GM12872 (cell line): ENCODE data around the gene SPTBN1.

ENCODE experiments used
- CTCF ChIP-seq: IDR thresholded peaks from 3 replicates; pipeline ENCODE4 v1.5.1; 2011; ENCODE audit warnings: low read depth, mild to moderate bottlenecking, low read length, moderate library complexity; ENCODE audit not compliant: insufficient read depth

The SPTBN1 gene

GRCh38 chr2:54526226-54526879 lies 70.2 kb downstream of the SPTBN1 start:
- TF ChIP-seq CTCF, result no peak

GRCh38 chr2:54528311-54528955 lies 72.3 kb downstream of the SPTBN1 start:
- no peak for TF ChIP-seq CTCF

GRCh38 chr2:54529935-54530334 lies 73.8 kb downstream of the SPTBN1 start:
- no peak for TF ChIP-seq CTCF

GRCh38 chr2:54531558-54531957 lies 75.4 kb downstream of the SPTBN1 start:
- no peak for TF ChIP-seq CTCF

- no peak for TF ChIP-seq CTCF
Observed at GRCh38 chr2:54534221-54534620, 78.1 kb downstream of the SPTBN1 start.

GRCh38 chr2:54534625-54535024 lies 78.5 kb downstream of the SPTBN1 start:
- TF ChIP-seq CTCF, result no peak

- no peak for TF ChIP-seq CTCF
Observed at GRCh38 chr2:54535599-54536195, 79.6 kb downstream of the SPTBN1 start.
